Activated CD8-positive, alpha-beta memory T cell treated with anti-CD3 and anti-CD28 coated beads, Interleukin-2, amount 50 U/mL, for 24 hours (primary cell): ENCODE measurements around the gene LRMDA.

Source experiments
- DNase-seq: peaks from one replicate; pipeline ENCODE4 v3.0.0-alpha.2; 2020; ENCODE audit errors: extremely low read depth

LRMDA gene

DNA sequence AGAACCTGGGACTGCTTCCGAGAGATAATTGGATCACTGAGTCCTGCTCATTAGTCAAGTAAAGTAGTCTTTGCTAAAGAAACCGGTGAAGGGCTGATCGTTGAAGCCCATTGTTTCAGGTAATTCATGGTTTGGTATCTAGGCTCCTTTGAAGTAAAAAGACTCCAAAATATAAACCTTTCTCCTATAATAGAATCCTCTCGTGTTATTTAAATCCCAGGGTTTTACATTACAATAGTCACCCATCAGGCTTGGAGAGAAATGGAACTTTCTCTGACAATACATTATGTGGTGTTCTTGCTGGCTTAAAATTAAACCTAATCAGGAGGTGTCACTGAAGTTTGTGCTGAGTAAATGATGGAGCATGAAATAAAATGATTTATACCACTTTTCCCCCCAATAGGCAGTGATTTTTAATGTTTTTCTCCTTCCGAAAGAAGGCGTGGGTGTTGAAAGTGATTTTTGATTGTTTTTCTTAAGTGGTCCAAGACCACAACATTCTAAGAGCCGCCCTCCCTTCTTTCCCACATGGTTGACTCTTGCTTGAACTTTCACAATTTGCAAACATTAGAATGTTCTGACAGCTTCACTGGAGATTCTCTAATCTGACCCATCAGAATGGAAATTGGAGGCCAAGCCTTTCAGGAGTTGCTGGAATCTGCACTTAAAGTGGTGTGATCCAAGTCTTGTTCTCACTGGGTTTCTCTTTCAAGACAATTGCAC is 44.2 kb downstream of the LRMDA start:
- no peak for DNase-seq

DNA sequence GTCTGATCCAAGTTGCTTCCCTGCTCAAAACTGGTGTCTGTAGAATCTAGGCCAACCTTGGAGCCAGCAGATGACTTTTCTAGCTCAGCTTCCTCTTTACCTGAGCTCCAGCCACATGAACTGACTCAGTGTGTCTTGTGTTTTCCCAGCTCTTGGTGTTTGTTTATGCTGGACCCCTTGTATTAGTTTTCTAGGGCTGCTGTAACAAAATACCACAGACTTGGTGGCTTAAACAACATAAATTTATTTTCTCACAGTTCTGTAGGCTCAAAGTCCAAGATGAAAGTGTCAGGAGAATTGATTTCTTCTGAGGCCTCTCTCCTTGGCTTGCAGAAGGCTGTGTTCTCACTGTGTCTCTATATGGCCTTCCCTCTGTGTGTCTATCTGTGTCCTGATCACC is 45.1 kb downstream of the LRMDA start:
- no peak for DNase-seq

DNA sequence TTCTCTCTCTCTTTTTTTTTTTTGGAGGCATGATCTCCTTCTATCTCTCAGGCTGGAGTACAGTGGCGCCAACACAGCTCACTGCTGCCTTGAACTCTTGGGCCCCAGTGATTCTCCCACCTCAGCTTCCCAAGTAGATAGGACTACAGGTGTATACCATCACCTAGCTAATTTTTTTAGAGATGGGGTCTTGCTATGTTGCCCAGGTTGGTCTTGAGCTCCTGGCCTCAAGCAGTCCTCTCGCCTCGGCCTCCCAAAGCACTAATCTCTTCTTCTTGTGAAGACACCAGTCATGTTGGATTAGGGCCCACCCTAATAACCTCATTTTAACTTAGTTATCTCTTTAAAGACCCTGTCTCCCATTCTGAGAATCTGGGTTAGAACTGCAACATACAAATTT is 45.6 kb downstream of the LRMDA start:
- DNase-seq: no peak

DNA sequence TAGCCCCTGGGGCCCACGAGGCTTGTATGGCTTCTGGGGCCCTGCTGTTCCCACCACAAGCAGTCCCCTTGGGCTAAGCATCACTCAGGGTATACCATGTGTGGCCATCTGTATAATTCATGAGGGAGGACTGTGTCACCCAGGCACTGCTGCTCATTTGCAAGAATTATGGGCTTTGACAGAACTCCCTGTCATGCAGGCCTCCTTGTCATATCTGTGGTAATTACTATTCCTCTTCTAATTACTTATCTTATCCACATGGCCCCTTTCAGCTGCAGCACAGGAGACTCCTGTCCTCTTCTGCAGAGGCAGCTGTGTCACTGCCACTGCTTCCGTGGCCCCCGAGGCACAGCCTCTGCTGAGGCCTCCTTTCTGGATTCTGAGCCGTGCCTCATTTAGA is 46.3 kb downstream of the LRMDA start:
- DNase-seq: no peak

DNA sequence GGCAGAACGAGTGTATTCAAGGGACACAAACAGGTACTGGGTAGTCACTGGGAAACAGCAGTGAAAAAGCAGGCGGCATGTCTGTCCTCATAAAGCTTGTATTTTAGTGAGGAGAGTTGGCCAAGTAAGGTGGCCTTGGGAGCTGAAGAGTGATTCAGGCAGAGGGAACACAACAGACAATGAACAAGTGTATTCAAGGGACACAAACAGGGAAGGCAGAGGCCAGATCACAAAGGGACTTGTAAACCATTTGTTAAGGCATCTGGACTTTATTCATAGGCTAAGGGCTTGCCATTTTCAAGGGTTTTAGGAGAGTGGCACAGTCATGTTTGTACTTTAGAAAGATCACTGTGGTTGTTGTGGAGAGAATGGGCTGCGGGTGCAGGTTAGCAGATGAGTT is 49.0 kb downstream of the LRMDA start:
- no peak for DNase-seq

DNA sequence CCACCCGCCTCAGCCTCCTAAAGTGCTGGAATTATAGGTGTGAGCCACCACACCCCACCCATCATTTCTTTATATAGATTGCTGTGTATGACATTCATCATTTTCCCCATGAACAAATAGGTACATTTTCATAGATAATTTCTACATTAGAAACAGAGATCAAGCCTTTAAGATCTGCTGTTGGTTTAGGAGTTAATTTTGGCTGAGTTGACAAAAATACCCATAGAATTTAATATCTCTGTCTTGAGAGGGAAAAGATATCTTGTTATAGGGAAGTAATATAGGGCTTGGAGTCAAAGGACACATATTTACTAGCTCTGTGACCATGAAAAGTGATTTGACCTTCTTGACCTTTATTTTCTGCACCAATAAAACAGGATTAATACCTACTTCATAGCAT is 51.8 kb downstream of the LRMDA start:
- DNase-seq: no peak

DNA sequence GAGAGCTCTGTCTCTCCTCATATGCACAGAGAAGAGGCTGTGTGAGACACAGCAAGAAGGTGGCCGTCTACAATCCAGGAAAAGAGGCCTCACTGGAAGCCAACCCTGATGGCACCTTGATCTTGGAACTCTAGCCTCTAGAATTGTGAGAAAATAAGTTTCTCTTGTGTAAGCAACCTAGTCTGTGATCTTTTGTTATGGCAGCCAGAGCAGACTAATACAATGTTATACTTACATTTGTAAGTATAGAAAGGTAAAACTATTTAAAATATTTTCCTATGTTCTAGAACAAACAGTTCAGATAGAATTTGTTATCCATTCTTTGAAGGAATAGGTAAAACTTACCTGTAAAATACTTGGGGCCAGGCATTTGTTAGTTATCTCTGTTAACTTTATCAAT is 53.3 kb downstream of the LRMDA start:
- no peak for DNase-seq

DNA sequence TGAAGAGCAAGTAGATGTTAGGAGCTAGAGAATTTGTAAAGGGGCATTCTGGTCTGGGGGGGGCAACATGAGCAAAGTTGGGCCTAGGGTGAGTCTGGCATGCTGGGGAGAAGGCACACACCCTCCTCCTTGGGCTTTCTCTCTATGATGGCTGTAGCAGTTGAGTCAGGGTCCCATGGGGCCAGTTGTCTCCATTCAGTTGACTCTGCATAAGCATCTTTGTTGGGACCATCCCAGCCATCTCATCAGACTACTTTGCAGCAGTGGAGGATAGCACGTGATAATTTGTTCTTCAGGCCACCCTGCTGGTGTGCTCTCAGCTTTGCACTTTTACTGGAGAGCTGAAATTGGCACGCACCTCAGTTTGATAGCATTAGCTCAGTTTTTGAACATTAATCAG is 55.2 kb downstream of the LRMDA start:
- DNase-seq: no peak

DNA sequence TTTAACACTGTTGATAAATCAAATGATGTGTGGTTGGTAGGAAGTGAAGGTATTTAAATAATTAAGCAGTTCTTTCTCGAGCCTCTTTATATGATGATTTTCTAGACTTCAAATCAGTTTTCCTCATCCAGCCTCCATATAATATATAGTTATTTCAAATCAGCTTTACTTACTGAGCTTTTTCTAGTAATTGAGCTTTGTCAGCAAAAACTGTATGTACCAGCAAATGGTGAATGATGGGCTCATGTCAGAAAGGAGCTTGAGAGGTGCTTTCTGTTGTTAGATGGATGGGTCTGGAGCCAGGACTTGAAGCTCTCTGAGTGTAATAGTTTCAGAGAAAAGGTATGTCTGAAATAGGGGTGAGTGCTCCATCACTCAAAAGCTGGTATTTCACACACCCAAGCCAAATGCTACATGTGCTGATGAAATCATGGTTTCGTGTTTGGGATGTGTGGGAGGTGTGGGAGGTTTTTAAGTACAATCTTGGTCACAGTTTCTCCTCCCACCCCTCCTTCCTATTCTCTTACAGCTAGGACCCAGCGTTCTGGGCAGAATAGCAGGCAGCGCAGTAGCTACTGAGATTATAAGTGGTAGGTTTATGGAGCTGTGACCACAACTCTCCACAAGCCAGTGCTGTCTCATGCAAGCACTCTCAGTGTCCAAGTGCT is 55.8 kb downstream of the LRMDA start:
- no peak for DNase-seq

DNA sequence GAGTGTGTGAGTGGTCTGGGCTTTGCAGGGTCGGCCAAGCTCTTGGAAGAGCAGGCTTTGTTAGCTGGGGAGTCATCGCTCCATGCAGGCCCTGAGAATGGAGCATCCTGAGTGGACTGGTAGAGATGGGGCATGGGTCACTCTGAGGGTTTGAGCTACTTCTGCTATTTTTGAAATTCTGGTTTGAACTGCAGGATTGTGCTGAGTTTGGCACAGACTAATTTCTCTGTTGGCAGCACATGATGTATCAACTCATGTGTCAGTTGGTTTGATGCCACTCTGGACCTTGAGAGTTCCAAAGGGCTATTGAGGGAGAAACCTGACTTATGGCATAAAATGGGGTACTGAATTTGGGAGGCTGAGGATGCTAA is 56.3 kb downstream of the LRMDA start:
- DNase-seq: no peak

DNA sequence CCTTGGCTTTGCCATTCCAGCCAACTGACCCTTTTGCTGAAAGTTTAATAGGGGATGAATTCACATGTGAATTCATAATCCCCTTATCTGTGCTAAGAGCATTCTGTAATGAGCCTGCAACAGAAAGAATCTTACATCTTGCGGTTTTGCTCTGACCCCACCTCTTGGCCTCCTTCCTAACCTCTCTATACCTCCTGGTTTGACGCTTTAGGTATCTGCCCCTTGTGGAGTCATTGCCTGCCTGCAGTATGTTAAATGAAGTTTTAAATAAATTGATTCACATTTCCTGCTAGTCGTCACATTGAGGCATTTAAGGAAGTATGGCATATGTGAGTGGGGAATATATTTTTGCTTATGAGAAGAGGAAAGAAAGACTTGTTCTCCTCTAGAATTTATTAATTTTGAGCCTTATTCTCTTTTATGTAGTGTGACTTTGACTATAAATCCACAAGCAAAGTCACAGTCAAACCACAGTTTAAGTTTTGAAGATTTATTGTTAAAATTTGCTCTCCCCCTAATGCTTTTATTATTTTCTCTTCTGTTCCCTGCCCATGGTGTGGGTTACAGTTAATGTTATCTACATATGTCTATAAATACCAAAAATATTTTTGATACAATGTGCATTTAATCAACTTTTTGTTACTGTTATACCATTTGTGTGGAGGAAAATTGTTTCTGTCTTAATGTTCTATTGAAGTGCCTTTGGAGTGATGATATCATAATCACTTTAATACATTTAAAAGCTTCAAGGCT is 60.9 kb downstream of the LRMDA start:
- DNase-seq: no peak

DNA sequence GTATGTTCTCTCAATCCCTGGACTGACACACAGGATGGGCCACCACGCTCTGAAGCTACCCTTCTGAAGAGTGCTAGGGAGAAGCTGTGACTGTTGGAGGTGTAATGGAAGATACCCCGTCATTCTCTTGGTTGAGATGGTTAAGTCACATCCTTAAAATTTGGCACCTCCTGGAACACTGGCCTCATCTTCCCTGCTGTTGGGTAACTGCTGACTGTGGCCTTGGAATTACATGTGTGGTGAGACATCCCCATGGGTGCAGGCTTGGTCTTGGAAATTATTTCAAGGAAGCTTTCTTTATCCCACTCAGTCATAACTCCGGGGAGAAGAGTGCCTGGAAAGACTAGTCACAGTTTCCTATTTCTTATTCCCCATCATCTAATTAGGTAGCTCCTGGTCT is 62.0 kb downstream of the LRMDA start:
- no peak for DNase-seq

DNA sequence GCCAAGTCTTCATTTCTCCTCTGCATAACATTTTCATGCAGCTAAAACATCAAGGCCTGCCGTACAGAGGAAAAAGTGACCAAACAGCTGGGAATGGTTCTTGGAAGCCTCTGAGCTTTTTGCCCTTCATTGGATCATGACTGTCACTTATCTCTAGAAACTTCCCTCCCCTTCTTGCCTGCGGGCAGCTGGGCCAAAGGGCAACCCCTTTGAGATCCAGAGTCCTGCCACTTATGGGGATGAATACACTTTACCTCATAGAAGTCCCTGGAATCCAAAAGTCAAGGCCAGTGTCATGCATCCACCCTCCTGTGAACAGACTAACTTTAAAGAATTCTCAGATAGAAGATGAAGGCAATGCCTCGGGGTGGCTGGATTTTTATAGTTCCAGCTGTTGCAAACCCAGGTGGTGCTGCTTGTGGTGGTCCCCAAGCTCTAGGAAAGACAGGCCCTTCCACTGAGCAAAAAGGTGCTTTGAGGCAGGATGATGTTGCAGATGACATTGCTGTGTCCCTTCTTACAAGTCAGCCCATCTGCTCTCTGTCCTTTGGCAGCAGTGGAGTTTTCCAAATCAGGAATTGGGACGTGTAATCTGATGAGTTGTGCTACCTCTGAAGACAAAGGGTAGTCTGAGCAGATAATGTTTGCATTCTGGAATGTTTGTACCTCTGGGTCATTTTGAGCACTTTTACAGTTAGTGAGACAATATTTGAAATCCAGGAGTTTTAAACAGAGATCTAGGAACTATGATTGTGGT is 64.2 kb downstream of the LRMDA start:
- no peak for DNase-seq

DNA sequence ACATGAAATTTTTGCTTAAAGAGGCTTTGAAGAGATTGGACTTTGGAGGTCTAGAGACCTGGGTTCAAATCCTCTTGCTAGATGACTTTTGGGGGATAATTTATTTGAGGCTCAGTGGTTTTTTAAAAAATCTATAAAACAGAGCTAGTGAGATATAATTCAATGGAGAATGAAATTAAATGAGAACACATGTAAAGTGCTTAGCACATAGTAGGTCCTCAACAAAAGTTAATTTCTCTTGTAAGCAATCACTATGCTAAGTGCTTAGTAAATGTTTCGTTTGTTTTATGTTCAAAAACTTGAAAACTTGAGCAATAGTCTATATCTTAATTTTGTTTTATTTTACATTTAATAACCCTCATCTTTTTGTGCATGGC is 64.8 kb downstream of the LRMDA start:
- no peak for DNase-seq

DNA sequence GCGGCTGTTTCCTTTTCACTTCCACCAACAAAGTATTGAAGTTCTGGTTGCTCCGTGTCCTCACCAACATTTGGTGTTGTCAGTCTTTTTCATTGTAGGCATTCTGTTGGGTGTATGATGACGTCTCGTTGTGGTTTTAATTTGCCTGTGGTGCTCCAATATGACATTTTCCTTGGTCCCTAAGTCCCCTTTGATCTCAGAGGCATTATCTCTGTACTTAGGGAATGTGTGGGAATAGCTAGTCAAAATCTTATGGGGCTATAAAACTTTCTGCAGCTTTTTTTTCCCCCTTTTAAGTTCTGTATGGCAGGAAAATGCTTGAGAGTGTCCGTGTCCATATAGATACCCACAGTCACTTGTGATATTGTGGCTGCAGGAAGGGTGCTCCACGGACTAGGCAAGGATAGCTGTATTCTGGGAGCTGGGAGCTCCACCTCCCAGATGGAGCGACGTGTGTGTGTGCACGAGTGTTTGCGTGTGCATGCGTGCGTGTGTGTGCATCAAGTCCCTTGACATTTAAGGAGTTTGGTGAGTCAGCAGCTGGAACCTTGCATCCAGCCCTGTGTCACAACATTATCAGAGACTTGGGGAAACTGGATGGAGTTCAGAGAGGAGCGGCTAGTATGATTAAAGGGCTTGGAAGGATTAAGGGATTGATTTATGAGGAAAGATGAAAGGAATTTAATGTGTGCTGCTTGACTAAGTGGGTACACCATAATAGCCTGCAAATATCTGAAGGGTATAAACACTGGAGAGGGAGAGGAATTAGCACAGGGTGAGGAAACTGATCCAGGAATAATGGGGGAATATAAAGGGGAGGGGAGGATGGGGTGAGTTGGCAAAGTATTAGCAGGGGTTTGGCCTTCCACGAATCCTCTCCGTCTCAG is 66.8 kb downstream of the LRMDA start:
- no peak for DNase-seq

DNA sequence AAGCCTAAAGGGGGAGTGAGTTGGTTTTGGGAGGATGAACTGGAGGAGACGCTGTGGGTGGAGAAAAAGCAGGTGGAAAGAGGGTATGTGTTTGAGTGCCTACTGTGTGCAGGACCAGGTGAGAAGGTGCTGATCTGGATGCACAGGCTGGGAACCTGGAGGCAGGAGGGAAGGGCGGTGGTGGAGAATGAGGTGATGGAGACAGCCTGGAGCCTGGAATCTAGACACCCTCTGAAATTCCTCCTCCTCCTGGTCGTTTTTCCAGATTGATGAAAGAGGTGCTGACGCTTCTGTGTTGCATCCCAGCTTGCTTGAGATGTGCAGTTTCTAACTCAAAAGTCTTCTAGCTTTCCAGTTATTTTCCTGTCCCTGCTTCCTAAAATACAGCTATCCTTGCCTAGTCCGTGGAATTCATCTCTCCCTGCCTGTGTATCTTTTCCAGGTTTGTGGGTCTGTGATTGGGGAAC is 67.5 kb downstream of the LRMDA start:
- DNase-seq: no peak

DNA sequence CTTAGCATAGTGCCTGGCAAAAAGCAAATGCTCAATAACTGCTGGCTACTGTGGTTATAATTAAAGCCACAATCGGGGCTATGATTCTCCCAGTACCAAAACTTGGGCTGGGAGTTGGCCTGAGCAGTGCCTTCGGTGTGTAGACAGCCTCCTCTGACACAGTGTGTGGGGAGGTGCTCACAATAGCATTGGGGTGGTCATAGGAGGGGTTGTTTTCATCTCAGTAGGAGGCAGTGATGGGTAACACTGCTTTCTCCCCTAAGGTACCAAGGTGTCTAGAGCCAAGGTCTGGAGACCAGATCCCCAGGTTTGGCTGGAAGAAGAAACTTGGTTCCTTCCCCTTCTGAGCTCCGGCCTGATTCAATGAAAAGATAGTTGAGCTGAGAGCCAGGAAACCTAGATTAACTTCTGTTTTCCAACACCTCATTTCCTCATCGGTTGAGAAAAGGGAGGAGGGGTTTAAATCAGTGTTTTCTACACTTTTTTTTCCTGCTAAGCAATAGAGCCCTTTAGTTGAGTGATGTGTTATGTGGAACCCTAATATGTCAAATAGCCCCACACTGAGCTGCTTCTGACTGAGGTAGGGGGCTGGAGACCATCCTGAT is 68.2 kb downstream of the LRMDA start:
- DNase-seq: no peak

DNA sequence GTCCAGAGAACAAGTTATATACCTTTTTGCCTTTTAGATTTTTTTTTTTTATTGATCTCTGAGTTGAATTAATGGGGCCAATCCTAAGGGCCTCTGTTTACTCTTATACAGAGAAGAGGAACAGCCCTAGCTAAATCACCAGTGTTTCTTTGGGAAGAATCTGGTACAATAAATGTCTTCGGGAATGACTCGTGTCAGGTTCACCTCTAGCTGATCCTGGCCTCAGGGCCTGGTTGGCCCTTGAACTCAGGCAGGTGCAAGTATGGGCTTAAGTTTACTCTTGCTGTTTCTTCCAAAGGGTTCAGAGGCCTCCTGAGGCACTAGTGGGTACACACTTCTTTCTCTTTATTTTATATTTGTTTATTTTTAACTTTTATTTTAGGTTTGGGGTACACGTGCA is 71.0 kb downstream of the LRMDA start:
- DNase-seq: no peak

DNA sequence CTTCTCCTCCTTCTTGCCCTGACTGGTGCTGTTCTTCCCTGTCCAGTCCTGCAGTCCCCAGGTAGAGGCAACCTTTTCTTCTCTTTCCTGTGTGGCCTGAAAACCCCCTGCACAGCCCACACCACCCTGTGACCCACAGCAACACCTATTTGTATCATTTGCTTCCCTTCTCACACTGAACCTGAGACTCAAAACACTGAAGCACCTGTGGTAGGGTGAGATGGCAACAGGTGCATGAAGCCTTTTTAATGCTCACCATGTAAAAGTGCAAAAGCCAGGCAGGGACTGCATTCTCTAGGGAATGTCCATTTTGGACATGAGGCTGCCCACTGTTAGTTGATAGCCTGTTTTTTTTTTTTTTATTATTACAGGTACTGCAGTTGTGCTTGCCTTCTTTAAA is 71.4 kb downstream of the LRMDA start:
- DNase-seq: no peak

DNA sequence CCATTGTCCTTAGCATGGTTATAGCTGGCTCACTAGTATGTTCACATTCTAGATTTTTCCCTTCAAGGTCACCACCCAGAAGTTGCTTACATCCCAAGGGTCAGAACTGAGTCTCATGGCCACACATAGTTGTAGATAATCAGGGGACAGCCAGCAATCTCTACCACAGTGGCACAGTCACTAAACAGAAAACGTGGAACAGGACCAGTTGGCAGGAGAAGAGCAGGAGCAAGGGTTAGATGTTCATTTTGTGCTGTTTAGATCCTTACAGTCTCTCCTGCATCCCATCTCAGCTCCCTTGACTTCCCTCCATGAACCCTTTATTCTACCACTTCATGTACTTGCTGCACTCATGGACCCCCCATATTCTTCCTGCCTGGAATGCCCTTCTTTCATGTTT is 73.9 kb downstream of the LRMDA start:
- DNase-seq: no peak
